HEK293T (cell line): ENCODE results near the gene MYOF.
"Not testable (repeated sequence)": the region's sequence is repeated elsewhere in the genome, so short reads cannot be mapped to it uniquely, and the experiment has no call there.

Experiments
- CTCF ChIA-PET: fragments of 350-600 bp; formaldehyde crosslinking; extraction: SDS; loops from one replicate; lab custom pipeline; 2021; ENCODE audit warnings: antibody characterized with exemption, inconsistent platforms; lab: Yijun Ruan, JAX
- POLR2A ChIA-PET: fragments of 350-600 bp; formaldehyde crosslinking; extraction: SDS; loops from one replicate; lab custom pipeline; 2020; ENCODE audit warnings: antibody characterized with exemption, inconsistent platforms; lab: Yijun Ruan, JAX
- DNase-seq: peaks from one replicate; pipeline ENCODE4 v3.0.0; 2012; ENCODE audit warnings: mixed read lengths; ENCODE audit errors: extremely low spot score
- ARNT ChIP-seq: fragments of 450-650 bp; IDR thresholded peaks from 2 replicates; pipeline ENCODE4 v1.6.1; 2017; ENCODE audit warnings: mild to moderate bottlenecking
- BHLHE40 ChIP-seq: fragments of 450-650 bp; IDR thresholded peaks from 2 replicates; pipeline ENCODE4 v1.6.1; 2016; ENCODE audit warnings: mild to moderate bottlenecking, moderate library complexity, borderline replicate concordance
- CTBP1 ChIP-seq: fragments of 450-650 bp; IDR thresholded peaks from 2 replicates; pipeline ENCODE4 v1.6.1; 2016; ENCODE audit warnings: borderline replicate concordance
- ELF4 ChIP-seq: fragments of 450-650 bp; IDR thresholded peaks from 2 replicates; pipeline ENCODE4 v1.6.1; 2017; ENCODE audit warnings: antibody characterized with exemption
- FOXA1 ChIP-seq: fragments of 450-650 bp; IDR thresholded peaks from 2 replicates; pipeline ENCODE4 v1.6.1; 2016; ENCODE audit warnings: mild to moderate bottlenecking
- FOXK2 ChIP-seq: fragments of 450-650 bp; IDR thresholded peaks from 2 replicates; pipeline ENCODE4 v1.6.1; 2016; ENCODE audit warnings: mild to moderate bottlenecking
- FOXM1 ChIP-seq: fragments of 450-650 bp; IDR thresholded peaks from 2 replicates; pipeline ENCODE4 v1.6.1; 2017; ENCODE audit warnings: mild to moderate bottlenecking, borderline replicate concordance
- HDGF ChIP-seq: fragments of 450-650 bp; IDR thresholded peaks from 2 replicates; pipeline ENCODE4 v1.6.1; 2017; ENCODE audit warnings: antibody characterized with exemption, borderline replicate concordance
- L3MBTL2 ChIP-seq: fragments of 450-650 bp; conservative IDR thresholded peaks from 2 replicates; pipeline ENCODE4 v1.6.1; 2016; ENCODE audit warnings: mild to moderate bottlenecking
- LEF1 ChIP-seq: fragments of 450-650 bp; IDR thresholded peaks from 2 replicates; pipeline ENCODE4 v1.6.1; 2017; ENCODE audit warnings: mild to moderate bottlenecking, borderline replicate concordance
- NFRKB ChIP-seq: fragments of 450-650 bp; IDR thresholded peaks from 2 replicates; pipeline ENCODE4 v1.6.1; 2016; ENCODE audit warnings: mild to moderate bottlenecking, moderate library complexity
- PKNOX1 ChIP-seq: fragments of 450-650 bp; IDR thresholded peaks from 2 replicates; pipeline ENCODE4 v1.6.1; 2016
- SP1 ChIP-seq: fragments of 450-650 bp; IDR thresholded peaks from 2 replicates; pipeline ENCODE4 v1.6.1; 2017
- SUZ12 ChIP-seq: fragments of 450-650 bp; IDR thresholded peaks from 2 replicates; pipeline ENCODE4 v1.6.1; 2016; ENCODE audit warnings: mild to moderate bottlenecking
- TARDBP ChIP-seq: fragments of 450-650 bp; IDR thresholded peaks from 2 replicates; pipeline ENCODE4 v1.6.1; 2016
- ZNF384 ChIP-seq: fragments of 450-650 bp; IDR thresholded peaks from 2 replicates; pipeline ENCODE4 v1.6.1; 2016

MYOF gene

GRCh38 chr10:93425861-93426260, 56.3 kb downstream of the MYOF start:
- DNase-seq: no peak
- TF ChIP-seq L3MBTL2 (no peak), TARDBP (no peak), FOXK2 (no peak), SP1 (no peak), HDGF (no peak), FOXM1 (no peak), FOXA1 (no peak), BHLHE40 (no peak), LEF1 (no peak), ELF4 (no peak), CTBP1 (no peak), ARNT (no peak), ZNF384 (no peak), SUZ12 (no peak), PKNOX1 (no peak), NFRKB (no peak)
- POLR2A ChIA-PET: no interaction called here
- CTCF ChIA-PET: no interaction called here

GRCh38 chr10:93422118-93422517, 60.0 kb downstream of the MYOF start:
- ChIA-PET POLR2A (no interaction called here), CTCF (no interaction called here)
- no peak for TF ChIP-seq HDGF
- DNase-seq: no peak

- ChIA-PET CTCF (interaction anchor here (1.6 kb wide), 1 partner anchor 44 kb away, joined by 3 read pairs; no protein-coding TSS in a partner anchor), POLR2A (no interaction called here)
- no peak for TF ChIP-seq SUZ12
- TF ChIP-seq CTBP1: no peak
- TF ChIP-seq FOXM1: no peak
- TF ChIP-seq SP1: no peak
- no peak for TF ChIP-seq FOXA1
- TF ChIP-seq BHLHE40: no peak
- TF ChIP-seq HDGF: no peak
- TF ChIP-seq NFRKB: no peak
- no peak for TF ChIP-seq L3MBTL2
- no peak for TF ChIP-seq ZNF384
- no peak for TF ChIP-seq ARNT
- TF ChIP-seq PKNOX1: no peak
- TF ChIP-seq FOXK2: no peak
- no peak for TF ChIP-seq TARDBP
- no peak for TF ChIP-seq LEF1
- TF ChIP-seq ELF4: no peak
- no peak for DNase-seq
Observed at GRCh38 chr10:93420944-93421825, 60.9 kb downstream of the MYOF start.

- no peak for DNase-seq
- ChIA-PET CTCF (interaction anchor here (1.6 kb wide), 1 partner anchor 43 kb away, joined by 3 read pairs; no protein-coding TSS in a partner anchor), POLR2A (interaction anchor here (1.6 kb wide), 1 partner anchor 17 kb away, joined by 3 read pairs; no protein-coding TSS in a partner anchor)
- TF ChIP-seq PKNOX1: no peak
- TF ChIP-seq BHLHE40: no peak
- TF ChIP-seq ZNF384: no peak
- no peak for TF ChIP-seq FOXA1
- no peak for TF ChIP-seq CTBP1
- TF ChIP-seq HDGF: no peak
- no peak for TF ChIP-seq ELF4
- no peak for TF ChIP-seq SUZ12
Observed at GRCh38 chr10:93420091-93420490, 62.0 kb downstream of the MYOF start.

- POLR2A ChIA-PET: interaction anchor here (1.6 kb wide), 1 partner anchor 18 kb away, joined by 3 read pairs; no protein-coding TSS in a partner anchor
- CTCF ChIA-PET: not testable (repeated sequence)
Observed at GRCh38 chr10:93419016-93419415, 63.1 kb downstream of the MYOF start.

GRCh38 chr10:93417921-93418320, 64.2 kb downstream of the MYOF start:
- ChIA-PET CTCF (no interaction called here), POLR2A (no interaction called here)
- TF ChIP-seq TARDBP (no peak), FOXK2 (no peak), FOXA1 (no peak), SUZ12 (no peak), FOXM1 (no peak), SP1 (no peak)
- DNase-seq: no peak

More at GRCh38 chr10:93419016-93419415, 63.1 kb downstream of the MYOF start:
- not testable (repeated sequence) for DNase-seq

GRCh38 chr10:93417266-93417665, 64.9 kb downstream of the MYOF start:
- CTCF ChIA-PET: no interaction called here
- DNase-seq: no peak
- TF ChIP-seq ZNF384 (no peak), BHLHE40 (no peak), SP1 (no peak), PKNOX1 (no peak), FOXK2 (no peak), ARNT (no peak), HDGF (no peak), SUZ12 (no peak), NFRKB (no peak), TARDBP (no peak), FOXM1 (no peak), CTBP1 (no peak), LEF1 (no peak), L3MBTL2 (no peak), ELF4 (no peak), FOXA1 (no peak)
- POLR2A ChIA-PET: no interaction called here
